KG1 (cell line): ENCODE results near the gene CDON.

Experiments used
- DNase-seq: peaks from one replicate; lab custom pipeline; 2025; lab: John Stamatoyannopoulos, UW

Gene CDON

DNA sequence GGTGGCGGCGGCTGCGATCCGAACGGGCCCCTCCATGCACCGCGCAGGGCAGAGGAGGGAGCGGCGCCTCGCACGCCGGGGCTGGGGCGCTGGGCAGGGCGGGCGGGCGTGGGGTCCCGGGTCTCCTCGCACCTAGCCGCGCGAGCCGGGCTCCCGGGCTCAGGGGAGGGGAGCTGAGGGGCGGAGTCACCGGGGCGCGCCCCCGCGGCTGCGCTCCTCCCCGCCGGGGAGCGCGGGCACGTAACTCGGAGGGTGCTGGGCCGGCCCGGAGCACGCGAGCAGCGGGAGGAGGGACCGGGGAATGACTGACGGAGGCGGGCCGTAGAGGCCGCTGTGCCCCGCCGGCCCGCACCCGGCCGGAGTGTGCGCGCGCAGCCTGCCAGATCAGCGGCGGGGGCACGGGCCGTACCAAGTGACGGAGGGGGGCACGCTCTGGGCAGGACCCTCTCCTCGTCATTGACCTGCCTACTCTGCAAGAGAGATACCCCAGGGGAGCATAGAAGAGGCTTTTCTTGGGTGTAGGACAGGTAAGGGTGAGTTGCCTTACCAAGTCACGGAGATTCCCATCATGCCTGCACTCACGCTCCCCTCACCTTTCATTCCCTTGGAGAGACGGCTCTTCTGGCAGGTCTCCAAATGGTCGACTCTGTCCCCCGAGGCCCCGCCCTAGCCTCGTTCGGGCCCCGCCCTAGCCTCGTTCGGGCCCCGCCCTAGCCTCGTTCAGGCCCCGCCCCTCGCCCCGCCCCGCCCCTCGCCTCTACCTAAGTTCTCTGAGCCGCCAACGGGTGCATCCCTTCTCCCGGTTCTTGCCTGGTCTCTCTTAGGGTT lies at the start of gene CDON:
TSS of gene CDON (minus strand) at position 188 of the 828 bp plus-strand sequence. CDS start 39,390 bp downstream, outside the sequence.
- DNase-seq = peak; percentile 83

- DNase-seq = no peak
Measured at GRCh38 chr11:126111458-126112116, 48.9 kb upstream of the CDON start.

DNA sequence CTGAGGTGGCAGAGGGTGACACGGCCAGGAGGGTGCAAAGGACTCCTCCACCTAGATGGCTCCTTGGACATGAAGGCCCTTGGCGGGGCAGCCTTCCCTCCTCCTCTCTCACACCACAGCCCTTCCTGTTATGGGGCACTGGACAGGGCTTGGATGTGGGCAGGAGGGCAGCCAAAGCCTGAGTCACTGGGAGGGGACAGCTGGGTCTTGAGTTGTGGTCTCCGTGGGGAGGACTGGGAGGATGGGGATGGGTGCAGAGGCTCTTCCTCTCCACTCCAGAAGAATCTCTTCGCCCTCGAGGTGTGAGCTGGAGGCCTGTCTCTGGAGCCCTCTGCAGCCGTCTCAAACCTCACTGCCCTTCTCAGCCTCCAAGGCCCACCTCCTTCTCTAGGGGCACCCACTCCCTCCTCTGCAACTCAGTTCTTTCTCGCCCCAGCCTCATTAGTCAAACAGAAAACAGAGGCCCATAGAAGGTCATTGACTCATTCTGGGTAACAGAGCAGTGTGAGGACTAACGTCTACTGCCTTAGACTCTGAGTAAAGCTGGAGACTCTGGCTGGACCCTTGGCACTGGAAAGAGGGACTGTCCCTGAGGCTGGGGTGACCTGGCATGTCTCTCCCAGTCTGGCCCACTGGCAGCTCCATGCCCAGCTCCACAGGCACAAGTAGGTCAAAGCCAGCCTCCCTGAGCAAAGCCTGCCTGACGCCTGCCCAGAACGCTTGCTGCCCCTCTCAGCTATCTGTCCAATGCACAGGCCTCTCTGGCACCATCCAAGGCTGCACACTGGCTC lies 47.5 kb upstream of the CDON start:
- no peak for DNase-seq

DNA sequence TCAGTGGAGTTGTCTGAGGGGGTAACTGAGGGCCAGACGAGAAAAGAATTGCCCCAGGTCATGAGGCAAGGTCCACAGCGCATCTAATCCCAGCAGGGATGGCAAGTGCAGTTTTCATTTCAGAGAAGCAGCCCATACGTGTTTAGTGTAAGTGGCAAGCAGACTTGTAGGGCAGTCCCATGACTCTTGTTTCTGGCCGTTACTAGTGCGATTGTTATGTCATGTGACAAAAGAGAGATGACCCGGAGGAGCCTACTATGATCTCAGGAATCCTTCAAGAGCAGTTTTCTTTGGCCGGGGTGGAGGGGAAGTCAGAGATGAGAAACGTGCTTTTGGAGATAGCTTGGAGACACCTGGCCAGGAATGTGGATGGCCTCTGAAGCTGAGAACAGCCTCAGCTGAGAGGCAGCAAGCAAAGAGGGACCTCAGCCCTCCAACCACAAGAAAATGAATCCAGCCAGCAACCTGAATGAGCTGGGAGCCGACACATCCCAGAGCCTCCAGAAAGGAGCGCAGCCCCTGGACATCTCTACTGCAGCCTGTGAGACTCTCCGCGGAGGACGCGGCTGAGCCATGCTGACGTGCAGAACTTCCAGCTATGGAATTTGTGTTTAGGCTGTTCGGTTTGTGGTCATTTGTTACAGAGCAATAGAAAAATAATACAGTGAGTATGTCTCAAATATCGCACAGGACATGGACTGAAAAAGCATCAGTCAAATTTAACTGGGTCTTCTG lies 44.1 kb upstream of the CDON start:
- no peak for DNase-seq

GRCh38 chr11:126105748-126106080 lies 43.0 kb upstream of the CDON start:
- no peak for DNase-seq

DNA sequence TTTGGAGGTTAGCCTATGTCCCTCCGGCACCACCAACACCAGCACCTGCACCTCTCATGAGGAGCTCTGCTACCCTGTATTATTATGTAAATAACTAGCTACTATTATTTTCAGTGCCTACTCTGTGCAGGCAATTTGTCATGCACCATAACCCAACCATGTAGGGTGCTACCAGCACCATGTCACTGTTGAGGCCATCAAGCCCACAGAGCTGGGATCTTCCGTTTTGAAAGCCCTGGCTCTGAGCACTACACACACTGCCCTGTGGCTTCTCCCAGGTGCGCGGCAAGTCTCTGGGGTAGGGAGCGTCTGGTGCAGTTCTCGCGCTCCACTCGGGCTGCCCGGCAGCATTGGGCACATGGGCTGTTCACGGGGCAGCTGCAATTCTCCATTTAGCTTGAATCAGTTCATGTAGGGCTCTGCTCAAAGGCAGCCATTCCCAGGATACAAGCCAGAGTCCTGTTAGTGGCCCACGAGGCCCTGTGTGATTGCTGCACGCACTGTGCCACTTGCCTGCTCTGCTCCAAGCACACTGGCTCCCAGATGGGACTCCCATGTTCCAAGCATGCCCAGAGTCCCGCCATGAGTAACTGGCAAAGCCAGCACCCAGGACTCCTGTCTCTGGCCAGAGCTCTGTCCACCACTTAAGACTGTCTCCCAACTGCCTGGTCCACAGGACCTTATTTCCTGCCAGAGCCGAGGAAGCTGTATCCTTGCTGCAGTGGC lies 42.5 kb upstream of the CDON start:
- DNase-seq = no peak

DNA sequence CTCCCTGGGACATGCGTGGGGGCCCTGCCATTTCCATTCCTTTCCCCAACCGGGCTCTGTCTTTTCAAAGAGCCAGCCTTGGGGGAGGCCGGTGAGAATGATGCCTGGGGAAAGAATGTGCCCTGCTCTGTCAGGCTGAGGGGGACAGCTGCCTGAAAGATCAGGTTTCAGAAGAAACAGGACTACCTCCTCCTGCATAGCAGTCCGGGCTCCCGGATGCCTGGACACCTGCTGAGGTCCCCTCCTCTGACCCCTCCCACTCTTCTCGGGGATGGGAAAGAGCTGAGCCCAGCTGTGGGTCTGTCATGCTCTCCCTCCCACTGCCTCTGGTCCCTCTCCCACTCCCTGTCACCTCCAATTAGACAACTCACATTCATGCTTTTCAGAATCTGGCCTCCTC lies 41.8 kb upstream of the CDON start:
- no peak for DNase-seq

GRCh38 chr11:126103150-126103549 lies 40.5 kb upstream of the CDON start:
- no peak for DNase-seq

- DNase-seq = no peak
Measured at GRCh38 chr11:126102436-126102981, 39.8 kb upstream of the CDON start.

GRCh38 chr11:126101930-126102283 lies 39.2 kb upstream of the CDON start:
- DNase-seq = no peak

DNA sequence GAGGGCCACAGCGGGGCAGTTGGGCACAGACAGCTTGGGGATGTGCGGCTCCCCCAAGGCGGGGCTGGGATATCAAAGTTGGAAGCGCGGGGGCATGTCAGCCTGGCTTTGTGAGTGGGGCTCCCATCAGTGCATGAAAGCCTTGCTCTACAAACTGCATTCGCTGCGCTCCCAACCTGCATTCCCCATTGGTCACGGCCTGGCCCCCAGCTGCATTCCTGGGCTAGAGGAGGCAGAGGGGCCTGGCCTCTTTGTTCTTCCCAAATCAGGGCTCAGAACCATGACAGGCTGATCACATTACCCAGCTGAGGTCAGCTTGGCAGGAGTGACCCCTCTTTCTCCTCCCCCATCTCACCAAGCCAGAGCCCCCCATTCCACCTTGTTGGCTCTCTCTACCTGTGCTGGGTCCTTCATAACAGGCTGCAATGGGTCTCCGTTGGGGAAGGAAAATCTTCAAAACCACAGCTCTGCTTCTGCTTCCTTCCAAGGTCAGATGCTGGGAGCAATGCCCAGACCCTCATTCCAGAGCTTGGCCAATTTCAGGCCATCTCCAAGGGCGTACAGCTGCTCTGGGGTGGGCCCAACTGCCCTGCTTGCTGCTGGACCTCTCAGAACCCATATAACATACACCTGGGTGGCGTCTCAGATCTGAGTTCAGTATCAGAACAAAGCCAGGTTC lies 38.7 kb upstream of the CDON start:
- no peak for DNase-seq

DNA sequence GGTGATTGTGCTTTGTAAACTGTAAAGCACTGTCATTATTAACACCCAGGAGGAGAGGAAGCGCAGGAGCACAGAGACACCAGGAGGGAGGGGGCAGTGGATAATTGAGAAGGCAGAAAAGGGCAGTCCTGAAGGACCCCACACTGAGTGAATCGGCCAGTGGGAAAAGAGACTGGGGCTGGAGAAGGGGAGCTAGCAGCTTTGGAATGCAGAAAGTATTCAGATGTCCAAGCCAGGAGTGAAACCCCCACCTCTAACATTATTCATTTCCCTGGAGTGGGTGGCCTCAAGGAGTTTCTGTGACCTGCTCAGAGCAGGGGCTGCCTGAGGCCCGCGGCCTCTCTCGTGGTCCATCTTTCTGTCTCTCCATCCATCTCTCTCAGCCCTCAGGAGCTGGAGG lies 38.0 kb upstream of the CDON start:
- DNase-seq = no peak

GRCh38 chr11:126098204-126098769 lies 35.6 kb upstream of the CDON start:
- no peak for DNase-seq

DNA sequence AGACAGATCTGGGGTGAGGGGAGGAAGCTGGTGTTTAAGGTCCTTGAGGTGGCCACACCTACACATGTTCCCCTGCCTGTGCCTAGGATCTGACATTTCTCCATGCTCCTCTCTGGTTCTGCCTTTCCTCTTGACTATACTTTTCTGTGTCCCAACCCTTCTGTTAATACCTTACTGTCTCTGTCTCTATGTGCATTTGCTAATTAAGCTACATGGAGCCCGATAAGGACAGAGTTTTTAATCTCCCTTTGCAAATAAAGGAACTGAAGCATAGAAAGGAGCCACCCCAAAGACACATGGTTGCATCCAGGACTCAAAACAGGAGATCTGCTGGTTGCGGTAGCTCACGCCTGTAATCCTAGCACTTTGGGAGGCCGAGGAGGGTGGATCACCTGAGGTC lies 33.1 kb upstream of the CDON start:
- DNase-seq = no peak

GRCh38 chr11:126090452-126090851 lies 27.8 kb upstream of the CDON start:
- DNase-seq = no peak

DNA sequence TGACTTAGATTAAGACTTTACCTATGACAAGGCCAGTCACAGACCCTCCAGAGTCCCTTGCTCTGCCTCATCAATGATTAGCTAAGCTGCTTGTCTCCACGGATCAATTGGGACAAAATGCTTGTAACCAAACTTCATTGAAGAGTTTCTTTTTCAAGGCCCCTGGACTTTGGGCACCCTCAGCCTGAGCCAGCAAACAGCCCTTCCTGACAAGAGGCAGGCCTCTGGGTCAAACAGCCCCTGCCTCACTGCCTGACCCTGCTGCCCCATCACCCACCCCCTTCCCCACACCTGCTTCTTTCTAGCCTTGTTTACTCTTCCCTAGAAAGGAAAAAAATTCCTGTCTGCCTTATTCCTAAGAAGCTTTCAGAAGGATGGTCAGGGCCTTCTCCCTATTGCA lies 26.3 kb upstream of the CDON start:
- no peak for DNase-seq

- DNase-seq = no peak
Measured at GRCh38 chr11:126086248-126086647, 23.6 kb upstream of the CDON start.

DNA sequence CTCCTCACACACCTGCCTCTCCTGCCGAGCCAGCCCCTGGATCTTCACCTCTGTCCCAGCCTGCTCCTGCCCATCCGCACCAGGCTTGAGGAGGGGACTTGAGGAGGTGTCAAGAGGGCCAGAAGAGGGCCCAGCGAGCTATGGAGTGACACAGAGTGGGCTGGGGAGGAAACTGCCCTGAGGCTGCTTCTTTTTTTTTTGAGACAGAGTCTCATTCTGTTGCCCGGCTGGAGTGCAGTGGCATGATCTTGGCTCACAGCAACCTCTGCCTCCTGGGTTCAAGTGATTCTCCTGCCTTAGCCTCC lies 21.9 kb upstream of the CDON start:
- no peak for DNase-seq

- no peak for DNase-seq
Measured at GRCh38 chr11:126083829-126084607, 21.4 kb upstream of the CDON start.
